Right kidney (tissue), 1 donor: Measurements from ENCODE around the gene DVL2.
A peak's percentile ranks its signal among the peaks of the same experiment; 100 is the strongest.

Experiments
- DNase-seq: peaks from one replicate; pipeline ENCODE4 v3.0.0-alpha.2; 2016

DVL2 gene

DNA sequence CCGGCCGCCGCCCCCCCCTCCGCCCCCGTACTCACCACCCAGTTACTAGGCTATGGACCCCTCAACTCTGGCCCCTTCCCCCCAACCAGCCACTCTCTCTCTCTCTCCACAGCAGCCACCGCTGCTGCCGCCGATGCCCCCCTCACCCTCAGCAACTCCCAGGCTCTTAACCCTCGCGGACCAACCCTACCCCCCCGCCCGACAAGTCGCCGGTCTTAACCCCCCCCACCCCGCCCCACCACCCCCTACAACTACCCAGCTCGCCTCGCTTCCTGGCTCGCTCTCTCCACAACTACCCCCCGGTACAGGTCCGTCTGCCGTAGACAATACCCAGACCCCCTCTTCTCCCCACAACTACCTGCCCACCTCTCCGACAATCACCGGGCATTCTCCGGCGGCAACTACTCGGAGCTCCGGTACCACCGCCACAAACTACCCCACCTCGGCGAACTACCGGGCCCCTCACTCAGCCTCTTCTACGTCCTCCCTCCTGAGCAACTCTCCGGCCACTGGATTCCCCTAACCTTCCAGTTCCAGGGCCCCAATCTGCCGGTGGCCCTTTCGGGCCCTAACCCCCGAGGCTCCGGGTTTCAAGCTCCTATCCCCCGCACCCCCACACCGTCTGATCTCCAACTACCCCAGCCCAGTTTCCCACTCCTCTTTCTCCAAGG is 4.2 kb upstream of the DVL2 start:
- peak; percentile 63 for DNase-seq

DNA sequence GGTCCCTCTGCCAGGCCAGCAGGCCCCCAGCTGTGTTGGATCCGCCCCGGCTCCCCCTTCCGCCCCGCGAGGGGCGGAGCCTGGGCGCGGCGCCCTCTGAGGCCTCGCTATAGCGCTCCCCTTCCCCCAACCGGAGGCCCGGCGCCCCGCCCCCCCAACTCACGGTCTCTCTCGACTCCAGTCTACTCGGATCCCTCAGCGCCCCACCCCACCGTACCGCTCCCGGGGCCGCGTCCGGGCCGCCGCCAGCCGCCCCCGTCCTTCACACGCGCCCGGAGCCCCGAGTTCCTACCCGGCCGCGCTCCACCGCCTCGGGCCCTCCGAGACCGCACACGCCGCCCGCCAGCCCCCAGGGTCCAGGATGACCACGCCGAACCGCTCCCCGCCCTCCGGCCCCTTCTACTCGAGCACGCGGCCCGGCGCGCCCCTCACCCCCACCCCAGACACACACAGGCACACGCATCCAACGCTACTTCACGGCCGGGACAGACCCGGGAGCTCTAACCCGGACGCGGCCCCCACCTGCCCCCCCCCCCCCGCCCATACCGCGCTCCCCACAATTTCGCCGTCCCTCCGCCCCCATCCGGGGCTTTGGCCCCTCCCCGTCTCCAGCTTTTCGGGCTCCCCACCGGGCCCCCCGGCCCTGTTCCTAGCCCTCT is 3.6 kb upstream of the DVL2 start:
- peak; percentile 57 for DNase-seq

- no peak for DNase-seq
These were observed 3.0 kb upstream of the DVL2 start for GRCh38 chr17:7237266-7237760.

- DNase-seq: no peak
These were observed 2.5 kb upstream of the DVL2 start for GRCh38 chr17:7236808-7237207.

DNA sequence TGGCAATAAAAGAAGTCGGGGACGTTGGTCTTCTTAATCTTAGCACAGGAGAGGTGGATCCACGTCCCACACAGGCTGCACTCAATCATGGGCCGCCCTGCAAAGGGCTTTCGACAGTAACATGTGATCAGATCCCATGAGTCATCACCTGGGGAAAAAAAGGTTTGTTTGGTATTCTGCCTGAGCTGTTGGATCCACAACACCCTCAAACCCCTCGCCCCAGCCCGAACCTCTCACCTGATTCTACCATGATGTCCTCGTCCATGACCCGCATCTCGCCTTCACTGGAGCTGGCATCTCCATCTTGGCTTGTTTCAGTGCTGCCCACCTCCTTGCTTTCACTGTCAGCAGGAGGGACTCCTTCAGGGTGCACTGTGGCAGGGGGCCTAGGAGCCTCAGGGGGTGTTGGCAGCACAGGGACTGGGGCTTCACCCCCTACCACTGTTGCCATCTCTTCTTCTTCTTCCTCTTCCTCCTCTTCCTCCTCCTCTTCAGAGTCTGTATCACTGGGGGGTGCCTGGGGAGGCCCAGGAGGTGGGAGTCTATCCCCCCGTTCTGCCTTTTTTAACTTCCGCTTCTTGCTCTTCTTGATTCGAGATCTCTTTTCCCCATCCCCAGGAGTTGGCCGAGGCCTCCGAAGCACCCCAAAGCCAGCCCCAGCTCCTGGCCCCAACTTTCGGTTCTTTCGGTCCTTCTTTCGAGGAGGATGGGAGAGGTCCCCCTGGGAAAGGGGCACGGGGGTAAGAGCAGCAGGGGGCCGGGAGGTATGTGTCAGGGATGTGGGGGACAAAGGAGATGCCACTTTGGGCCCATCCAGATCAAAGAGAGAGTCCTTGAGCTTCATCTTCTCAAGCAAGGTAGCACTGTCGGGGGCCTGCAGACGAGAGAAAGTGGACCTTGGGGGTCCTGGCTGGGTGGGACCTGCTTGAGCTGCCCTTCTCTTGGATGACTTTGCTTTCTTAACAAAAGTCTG is 1.7 kb upstream of the DVL2 start:
- DNase-seq: no peak

DNA sequence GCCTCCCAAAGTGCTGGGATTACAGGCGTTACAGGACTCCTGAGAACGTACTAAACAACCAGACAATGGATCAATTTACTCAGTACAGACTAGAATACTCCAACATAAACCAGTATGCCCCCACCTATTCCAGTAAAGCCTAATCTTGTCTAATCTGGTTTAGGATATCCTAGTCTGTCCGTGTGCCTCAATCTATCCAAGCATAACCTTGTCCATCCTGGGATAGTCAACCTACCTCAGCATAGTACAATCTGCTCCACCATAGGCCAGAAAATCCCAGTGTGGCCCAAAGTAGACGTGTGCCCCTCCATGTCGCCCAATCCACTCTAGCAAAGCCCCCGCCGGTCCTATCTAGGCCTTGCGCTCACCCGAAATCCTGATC is 625 bp downstream of the DVL2 start:
- no peak for DNase-seq

- no peak for DNase-seq
These were observed 2.2 kb downstream of the DVL2 start for GRCh38 chr17:7232114-7232513.

- DNase-seq: no peak
These were observed 4.8 kb downstream of the DVL2 start for GRCh38 chr17:7229504-7229903.

DNA sequence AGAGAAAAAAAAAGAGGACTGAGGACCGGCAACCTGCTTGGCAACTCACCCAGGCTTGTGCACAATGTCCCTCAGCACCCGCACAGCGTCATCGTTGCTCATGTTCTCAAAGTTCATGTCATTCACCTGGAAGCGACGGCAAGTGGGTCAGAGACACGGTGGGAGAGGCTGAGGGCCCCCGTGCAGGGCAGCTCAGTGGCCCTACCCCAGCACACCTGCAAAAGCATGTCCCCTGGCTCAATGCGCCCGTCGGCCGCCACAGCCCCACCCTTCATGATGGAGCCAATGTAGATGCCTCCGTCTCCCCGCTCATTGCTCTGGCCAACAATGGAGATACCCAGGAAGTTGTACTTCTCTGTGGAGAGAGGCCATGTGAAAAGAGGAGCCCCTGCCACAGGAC is 5.4 kb downstream of the DVL2 start:
- DNase-seq: no peak

DNA sequence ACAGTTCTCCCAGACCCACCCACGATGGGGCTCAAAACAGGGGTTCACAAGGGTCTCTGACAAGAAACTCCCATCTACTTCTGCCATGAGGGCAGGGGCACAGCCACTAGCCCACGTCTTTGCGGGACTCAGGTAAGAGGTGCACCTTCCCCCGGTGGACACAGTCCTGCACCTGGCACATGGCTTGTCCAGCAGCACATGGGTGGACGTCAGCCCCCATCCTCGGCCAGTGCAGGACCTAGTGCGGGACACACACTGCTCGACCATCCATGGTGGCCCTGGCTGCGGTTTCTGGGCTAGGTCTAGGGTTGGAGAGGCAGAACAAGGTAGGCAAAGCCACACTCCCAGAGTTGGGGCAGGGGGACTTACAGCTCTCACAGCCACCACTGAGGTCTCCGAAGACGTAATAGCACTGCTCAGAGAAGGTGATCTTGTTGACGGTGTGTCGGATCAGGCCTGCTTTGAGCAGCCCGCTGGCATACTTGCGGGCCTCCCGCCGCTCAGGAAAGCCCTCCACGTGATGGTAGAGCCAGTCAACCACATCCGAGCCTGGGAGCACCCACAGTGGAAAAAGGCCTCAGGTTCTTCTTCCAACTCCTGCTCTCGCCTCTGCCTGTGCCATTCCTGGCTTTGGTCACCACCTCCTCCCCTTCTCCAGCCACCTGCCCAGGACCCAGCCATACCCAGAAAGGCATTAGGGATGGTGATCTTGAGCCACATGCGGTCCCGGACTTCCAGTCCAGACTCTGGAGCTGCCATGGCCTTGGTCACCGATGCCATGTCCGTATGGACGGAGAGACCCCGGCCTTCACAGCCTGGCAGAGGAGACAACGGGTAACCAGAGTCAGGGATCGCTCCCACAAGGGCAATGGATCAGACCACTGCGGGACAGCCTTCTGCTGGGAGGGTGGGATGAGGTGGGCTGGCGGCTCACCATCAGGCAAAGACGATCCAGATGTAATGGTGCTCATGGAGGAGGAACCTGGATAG is 7.3 kb downstream of the DVL2 start:
- DNase-seq: no peak

GRCh38 chr17:7225711-7226331 is 8.5 kb downstream of the DVL2 start:
- DNase-seq: no peak

DNA sequence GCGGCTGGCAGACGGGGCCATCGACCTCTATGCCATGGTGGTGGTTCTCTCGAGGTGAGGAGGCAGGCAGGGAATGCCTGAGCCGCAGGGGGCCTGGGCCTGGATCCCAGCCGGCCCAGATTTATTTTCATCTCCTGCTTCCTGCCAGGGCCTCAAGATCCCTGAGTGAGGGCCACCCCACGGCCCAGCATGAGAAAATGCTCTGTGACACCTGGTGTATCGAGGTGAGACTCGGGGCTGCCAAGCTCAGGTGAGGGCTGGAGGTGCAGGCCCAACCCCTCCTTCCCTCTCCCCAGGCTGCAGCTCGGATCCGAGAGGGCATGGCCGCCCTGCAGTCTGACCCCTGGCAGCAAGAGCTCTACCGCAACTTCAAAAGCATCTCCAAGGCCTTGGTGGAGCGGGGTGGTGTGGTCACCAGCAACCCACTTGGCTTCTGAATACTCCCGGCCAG is 9.6 kb downstream of the DVL2 start:
- no peak for DNase-seq

GRCh38 chr17:7224110-7224509 is 10.2 kb downstream of the DVL2 start:
- DNase-seq: no peak

GRCh38 chr17:7223375-7223774 is 10.9 kb downstream of the DVL2 start:
- DNase-seq: no peak

GRCh38 chr17:7222972-7223292 is 11.4 kb downstream of the DVL2 start:
- DNase-seq: no peak

DNA sequence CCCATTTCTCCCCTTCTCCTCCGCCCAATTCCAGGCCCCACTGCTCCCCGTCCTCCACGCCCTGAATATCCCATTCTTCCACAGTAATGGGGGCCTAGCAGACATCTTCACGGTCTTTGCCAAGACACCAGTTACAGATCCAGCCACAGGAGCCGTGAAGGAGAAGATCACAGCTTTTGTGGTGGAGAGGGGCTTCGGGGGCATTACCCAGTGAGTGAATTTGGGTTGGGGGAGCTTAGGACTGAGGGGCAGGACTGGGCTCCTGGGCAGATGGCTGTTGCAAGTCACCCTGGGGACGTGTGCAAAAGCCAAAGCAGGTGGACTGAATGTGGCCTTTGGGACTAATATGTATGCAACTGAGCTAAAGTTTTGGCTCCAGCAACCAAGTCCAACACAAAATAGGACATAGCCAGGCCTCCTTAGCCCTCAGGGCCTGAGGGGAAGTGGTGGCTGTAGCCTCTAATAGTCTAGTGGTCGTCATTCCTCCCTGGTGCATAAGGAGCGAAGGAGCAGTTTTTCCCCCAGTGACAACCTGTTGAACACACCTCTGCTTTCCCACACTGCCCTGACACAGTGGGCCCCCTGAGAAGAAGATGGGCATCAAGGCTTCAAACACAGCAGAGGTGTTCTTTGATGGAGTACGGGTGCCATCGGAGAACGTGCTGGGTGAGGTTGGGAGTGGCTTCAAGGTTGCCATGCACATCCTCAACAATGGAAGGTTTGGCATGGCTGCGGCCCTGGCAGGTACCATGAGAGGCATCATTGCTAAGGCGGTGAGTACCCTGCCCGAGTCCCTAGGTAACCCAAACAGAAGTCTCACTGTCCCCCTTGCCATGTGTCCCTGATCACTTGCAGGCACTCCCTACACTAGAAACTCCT is 12.0 kb downstream of the DVL2 start:
- no peak for DNase-seq

DNA sequence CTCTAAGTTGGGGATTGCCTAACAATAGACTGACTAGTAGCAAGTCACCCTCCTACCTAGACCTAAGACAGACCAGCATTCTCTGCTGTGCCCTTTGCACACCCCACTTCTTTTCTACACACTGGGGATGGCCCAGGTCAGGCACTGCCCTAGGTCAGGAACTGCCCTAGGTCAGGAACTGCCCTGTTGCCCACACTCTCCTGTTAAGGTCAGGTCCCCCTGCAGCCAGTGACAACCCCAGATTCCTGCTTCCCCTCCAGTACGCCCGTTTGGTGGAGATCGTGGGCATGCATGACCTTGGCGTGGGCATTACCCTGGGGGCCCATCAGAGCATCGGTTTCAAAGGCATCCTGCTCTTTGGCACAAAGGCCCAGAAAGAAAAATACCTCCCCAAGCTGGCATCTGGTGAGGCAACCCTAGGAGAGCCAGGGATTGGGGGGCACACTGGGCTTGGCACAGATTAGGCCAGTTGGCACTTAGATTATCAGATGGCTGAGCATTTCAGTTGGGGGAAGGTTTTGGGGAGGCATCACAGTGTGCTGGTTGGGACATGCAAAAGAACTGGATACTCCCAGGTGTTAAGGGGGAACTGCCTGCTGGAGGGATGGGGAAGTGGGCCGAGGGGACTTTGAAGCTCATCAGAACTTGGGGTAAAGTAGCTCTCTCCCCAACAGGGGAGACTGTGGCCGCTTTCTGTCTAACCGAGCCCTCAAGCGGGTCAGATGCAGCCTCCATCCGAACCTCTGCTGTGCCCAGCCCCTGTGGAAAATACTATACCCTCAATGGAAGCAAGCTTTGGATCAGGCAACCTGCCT is 12.8 kb downstream of the DVL2 start:
- DNase-seq: no peak

- no peak for DNase-seq
These were observed 13.6 kb downstream of the DVL2 start for GRCh38 chr17:7220593-7221277.
